SK-N-MC (cell line): ENCODE measurements around the gene CD276.

Experiments used
- EZH2 ChIP-seq: fragments of 200-600 bp; sonication (generic); IDR thresholded peaks from one replicate; pipeline ENCODE4 v1.6.1; 2017; ENCODE audit warnings: antibody characterized with exemption
- FOXP2 ChIP-seq: optimal IDR thresholded peaks from 2 replicates; pipeline ENCODE3; 2011; ENCODE audit warnings: mild to moderate bottlenecking, moderate library complexity; ENCODE audit not compliant: insufficient read depth; ENCODE audit errors: extremely low read length, control extremely low read depth
- POLR2AphosphoS5 ChIP-seq: IDR thresholded peaks from 2 replicates; pipeline ENCODE4 v1.6.1; 2012; ENCODE audit warnings: mild to moderate bottlenecking, low read depth, low read length, borderline replicate concordance

- TF ChIP-seq EZH2 (no peak), POLR2AphosphoS5 (no peak), FOXP2 (no peak)
These were observed 20.9 kb downstream of the CD276 start for GRCh38 chr15:73704869-73705645.
